Omental fat pad (tissue), 4 donors: Measurements from ENCODE around the gene RAB11FIP4. TPM values are rescaled to one million over a fixed set of nuclear protein-coding genes. Genes with fewer than 3 reads are reported as not detected.
"Not testable (repeated sequence)": the region's sequence is repeated elsewhere in the genome, so short reads cannot be mapped to it uniquely, and the experiment has no call there.

ENCODE experiments used
- ATAC-seq: fragments of 150-250 bp; one replicate; pipeline ENCODE4 v1.9.1; 2016; ENCODE audit warnings: mild to moderate bottlenecking, moderate library complexity; ENCODE audit not compliant: low FRiP score
- DNase-seq: peaks from one replicate; pipeline ENCODE4 v3.0.0-alpha.2; 2019; ENCODE audit warnings: low spot score
- total RNA-seq, 4 donors: library from RNA; depleted of rRNA; stranded (reverse); fragments of >200 nt; gene quantifications; one replicate each; pipeline ENCODE4 v1.1.0, GENCODE V29; 2016
- TF ChIP-seq, protein P1 (sequence below), 3 donors: fragments of 450-650 bp; IDR thresholded peaks; one replicate each; pipeline ENCODE4 v1.5.1; 2016 to 2017; ENCODE audit warnings: antibody characterized with exemption in 3 of 3, mild to moderate bottlenecking in 3 of 3, moderate library complexity in 2 of 3

Gene RAB11FIP4
- total RNA-seq, 4 donors from 2014 or later: 2.8 to 12.0 (median 5.7) TPM

DNA sequence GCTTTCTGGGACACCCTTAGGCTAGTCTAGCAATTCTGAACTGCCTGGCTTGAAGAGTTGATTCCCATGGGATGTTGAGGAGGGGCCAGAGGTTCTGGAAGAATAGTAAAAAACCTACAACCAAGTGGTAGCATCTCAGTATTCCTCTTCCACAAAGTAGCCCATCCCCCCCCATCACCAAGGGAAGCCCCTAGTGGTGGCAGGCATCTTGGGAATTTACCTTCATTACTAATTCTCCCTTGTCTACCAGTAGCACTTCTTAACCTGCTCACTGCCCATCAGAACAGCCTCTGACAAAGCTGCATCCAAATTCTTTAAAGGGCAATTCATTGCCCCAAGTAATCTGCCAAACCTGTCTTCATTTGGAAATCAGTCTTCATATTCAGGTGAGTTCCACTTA lies 12.8 kb upstream of the RAB11FIP4 start:
- TF ChIP-seq, protein P1, sequence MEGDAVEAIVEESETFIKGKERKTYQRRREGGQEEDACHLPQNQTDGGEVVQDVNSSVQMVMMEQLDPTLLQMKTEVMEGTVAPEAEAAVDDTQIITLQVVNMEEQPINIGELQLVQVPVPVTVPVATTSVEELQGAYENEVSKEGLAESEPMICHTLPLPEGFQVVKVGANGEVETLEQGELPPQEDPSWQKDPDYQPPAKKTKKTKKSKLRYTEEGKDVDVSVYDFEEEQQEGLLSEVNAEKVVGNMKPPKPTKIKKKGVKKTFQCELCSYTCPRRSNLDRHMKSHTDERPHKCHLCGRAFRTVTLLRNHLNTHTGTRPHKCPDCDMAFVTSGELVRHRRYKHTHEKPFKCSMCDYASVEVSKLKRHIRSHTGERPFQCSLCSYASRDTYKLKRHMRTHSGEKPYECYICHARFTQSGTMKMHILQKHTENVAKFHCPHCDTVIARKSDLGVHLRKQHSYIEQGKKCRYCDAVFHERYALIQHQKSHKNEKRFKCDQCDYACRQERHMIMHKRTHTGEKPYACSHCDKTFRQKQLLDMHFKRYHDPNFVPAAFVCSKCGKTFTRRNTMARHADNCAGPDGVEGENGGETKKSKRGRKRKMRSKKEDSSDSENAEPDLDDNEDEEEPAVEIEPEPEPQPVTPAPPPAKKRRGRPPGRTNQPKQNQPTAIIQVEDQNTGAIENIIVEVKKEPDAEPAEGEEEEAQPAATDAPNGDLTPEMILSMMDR (IDR thresholded peaks at IDR 0.05): no peak
- no peak for ATAC-seq
- no peak for DNase-seq

DNA sequence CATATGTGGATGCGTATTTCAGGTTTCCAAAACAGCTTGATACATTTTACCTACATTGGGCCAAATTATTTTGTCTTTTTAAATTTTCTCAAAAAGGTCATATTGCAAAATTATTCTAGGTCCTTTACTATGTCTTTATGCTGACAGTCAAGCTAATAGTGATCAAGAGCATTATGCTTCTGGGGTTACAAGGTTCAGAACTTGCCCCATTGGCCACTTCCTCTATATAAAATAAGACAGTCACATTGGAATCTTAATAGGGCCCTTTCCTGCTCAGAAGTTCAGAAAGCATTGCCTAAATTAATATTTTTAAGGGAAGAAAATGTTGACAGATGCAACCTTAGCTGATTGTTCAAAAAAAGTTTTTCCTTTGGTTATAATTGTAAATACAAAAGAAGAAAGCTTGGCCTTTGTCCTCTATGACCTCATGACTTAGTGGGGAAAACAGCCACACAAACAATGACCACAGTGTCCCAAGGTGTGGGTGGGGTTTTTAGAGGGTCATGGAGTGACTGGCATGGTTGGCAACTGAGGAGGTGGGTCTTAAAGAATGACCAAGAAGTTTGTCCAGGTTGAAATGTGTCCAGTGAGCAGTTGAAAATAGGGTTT lies 11.8 kb upstream of the RAB11FIP4 start:
- TF ChIP-seq, protein P1 (IDR thresholded peaks at IDR 0.05): no peak
- ATAC-seq: no peak

DNA sequence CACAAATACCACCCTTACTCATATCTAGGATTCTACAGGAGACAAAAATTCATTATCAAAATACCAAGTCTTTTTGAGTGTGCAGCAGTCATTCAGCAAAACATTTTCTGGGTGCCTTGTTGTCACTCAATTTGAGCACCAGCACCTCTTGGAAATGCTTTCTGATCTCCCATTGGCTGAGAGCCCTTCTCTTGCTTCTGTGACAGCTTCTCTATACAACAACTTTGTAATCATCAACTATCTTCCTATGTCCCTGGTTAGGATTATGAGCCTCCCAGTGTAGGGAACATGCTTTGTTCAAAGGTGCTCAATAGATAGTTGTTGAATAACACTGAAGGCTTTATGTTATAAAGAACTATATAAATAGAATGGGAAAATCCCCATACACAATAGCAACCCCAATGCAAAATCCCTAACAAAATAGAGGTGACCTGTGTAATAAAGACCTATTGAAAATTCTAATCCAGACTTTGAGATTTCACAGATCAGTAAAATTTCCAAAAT lies 10.3 kb upstream of the RAB11FIP4 start:
- no peak for DNase-seq
- no peak for ATAC-seq
- TF ChIP-seq, protein P1 (IDR thresholded peaks at IDR 0.05): no peak

More for the DNA sequence above, 11.8 kb upstream of the RAB11FIP4 start:
- no peak for DNase-seq

DNA sequence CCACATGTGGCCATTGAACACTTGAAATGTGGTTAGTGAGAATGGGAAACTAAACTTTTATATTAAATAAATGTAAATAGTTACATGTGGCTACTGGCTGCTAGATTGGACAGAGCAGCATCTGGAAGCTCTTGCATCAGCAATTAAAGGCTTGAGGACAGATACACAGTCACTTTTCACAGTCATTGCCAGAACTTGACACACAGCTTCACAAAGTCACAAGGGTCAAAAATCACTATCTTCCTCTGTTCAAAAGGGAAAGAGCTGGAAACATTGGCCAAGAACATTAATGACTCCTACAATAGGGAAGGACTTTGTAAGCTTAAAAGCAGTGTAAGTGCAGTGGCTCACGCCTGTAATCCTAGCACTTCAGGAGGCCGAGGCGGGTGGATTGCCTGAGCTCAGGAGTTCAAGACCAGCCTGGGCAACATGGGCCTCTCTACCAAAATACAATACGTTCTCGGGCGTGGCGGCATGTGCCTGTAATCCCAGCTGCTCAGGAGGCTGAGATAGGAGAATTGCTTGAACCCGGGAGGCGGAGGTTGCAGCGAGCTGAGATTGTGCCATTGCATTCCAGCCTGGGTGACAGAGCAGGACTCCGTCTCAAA lies 8.7 kb upstream of the RAB11FIP4 start:
- DNase-seq, ATAC-seq: not testable (repeated sequence)

DNA sequence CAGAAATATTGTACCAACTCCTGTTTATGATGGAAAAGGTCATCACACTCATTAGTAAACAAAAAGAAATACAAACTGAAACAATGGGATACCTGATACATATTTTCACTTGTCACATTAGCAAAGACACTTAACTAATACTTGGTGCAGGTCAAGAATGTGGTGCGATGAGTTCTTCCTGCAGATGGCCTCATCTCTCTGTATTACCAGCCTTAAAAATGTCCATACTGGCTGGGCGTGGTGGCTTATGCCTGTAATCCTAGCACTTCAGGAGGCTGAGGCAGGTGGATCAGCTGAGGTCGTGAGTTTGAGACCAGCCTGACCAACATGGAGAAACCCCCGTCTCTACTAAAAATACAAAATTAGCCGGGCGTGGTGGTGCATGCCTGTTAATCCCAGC lies 8.0 kb upstream of the RAB11FIP4 start:
- DNase-seq, ATAC-seq: not testable (repeated sequence)

DNA sequence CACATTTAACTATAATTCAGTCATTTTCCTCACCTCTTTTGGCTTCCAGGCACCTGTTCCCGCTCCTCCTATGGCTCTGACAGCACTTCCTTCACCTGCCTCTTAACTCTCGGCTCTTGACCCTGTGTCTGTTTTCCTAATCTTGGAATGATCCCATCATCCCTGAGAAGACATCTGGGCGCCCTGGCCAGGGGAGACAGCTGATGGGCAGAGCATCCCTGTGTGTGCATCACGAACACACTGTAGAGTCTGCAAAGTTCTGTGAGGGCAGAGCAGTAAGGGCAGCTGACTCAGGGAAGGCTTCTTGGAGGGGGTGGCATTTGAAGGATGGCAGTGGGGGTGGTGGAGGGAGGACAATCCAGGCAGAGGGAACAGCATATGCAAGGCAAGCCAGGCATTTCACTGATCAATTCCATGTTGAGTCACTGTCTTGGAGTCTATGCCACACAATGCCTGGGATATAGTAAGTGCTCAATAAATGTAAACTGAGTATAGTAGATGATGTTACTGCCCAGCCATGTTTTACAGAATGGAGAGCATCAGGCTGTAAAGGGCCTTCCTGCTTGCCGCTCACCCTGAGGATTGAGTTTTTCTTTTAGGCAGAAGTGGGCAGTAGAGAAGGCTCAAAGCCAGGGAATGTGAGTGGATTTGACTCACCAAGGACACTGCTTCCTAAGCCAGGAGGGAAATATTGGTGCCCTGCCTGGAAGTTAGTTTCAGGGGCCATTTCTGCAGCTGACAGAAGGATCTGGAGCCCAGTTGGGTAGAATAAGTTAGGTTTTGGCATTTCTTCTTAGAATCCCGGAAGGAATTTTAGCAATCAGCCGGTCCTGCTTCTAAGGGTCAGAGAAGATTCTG lies 5.8 kb upstream of the RAB11FIP4 start:
- no peak for ATAC-seq
- TF ChIP-seq, protein P1 (IDR thresholded peaks at IDR 0.05): no peak
- DNase-seq: no peak

DNA sequence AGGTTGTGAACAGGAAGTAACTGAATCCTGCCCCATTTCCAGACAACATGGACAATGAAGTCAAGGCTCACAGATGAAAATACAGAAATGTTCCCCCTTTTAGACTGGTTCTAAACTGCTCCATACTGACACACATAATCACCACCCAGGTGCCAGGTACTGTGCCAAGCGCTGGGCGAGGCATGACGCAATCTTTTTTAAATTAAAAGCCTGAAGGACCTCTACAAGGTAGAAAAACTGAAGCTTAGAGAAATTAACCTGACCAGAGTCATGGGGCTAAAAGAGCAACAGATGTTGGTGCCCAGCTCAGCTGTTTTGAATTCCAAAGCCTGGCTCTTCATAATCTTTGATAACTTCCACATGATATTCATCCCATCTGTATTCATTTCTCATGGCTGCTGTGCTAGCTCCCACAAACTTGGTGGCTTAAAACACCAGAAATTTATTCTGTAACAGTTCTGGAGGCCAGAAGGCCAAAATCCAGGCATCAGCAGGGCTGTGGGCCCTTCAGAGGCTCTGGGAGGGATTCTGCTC lies 4.9 kb upstream of the RAB11FIP4 start:
- no peak for ATAC-seq
- DNase-seq: no peak
- TF ChIP-seq, protein P1 (IDR thresholded peaks at IDR 0.05): no peak
